Bronchial epithelial cell (primary cell): Measurements from ENCODE around the gene CAMKK2. TPM values are rescaled to one million over a fixed set of nuclear protein-coding genes. Genes with fewer than 3 reads are reported as not detected.
A peak's percentile ranks its signal among the peaks of the same experiment; 100 is the strongest.
"Not testable (repeated sequence)": the region's sequence is repeated elsewhere in the genome, so short reads cannot be mapped to it uniquely, and the experiment has no call there.

Experiments used
- DNase-seq: peaks from one replicate; pipeline ENCODE4 v3.0.0-alpha.2; 2010; ENCODE audit warnings: low read depth
- FAIRE-seq: peaks from 2 replicates; lab custom pipeline; 2011; peaks lifted over from hg19 to GRCh38; lab: Jason Lieb, UNC
- H3K27me3 ChIP-seq: 2 replicates; pipeline ENCODE4 v1.5.1; 2011; ENCODE audit warnings: low read length; ENCODE audit not compliant: control insufficient read depth, insufficient read depth
- H3K36me3 ChIP-seq: 2 replicates; pipeline ENCODE4 v1.5.1; 2011; ENCODE audit warnings: low read length; ENCODE audit not compliant: control insufficient read depth, insufficient read depth
- H3K4me3 ChIP-seq: 2 replicates; pipeline ENCODE4 v1.5.1; 2011; ENCODE audit warnings: mild to moderate bottlenecking, low read depth, low read length, control low read depth
- CTCF ChIP-seq: IDR thresholded peaks from 2 replicates; pipeline ENCODE4 v1.5.1; 2011; ENCODE audit warnings: mild to moderate bottlenecking, moderate library complexity, low read length, control low read depth, inconsistent platforms; ENCODE audit not compliant: insufficient read depth, severe bottlenecking
- total RNA-seq: library from RNA; depleted of rRNA; stranded (reverse); fragments of >200 nt; gene quantifications from 2 replicates; pipeline ENCODE4 v1.2.1, GENCODE V29; 2014

The CAMKK2 gene
- total RNA-seq, 1 donor from 2014 or later: 11.1 TPM

GRCh38 chr12:121212875-121213274 is 83.6 kb downstream of the CAMKK2 start:
- Histone ChIP-seq H3K36me3 (no peaks in the 10 kb centered on the region), H3K4me3 (no peak overlapping the region), H3K27me3 (no peaks in the 10 kb centered on the region)
- FAIRE-seq: no peak
- DNase-seq: no peak
- no peak for TF ChIP-seq CTCF

DNA sequence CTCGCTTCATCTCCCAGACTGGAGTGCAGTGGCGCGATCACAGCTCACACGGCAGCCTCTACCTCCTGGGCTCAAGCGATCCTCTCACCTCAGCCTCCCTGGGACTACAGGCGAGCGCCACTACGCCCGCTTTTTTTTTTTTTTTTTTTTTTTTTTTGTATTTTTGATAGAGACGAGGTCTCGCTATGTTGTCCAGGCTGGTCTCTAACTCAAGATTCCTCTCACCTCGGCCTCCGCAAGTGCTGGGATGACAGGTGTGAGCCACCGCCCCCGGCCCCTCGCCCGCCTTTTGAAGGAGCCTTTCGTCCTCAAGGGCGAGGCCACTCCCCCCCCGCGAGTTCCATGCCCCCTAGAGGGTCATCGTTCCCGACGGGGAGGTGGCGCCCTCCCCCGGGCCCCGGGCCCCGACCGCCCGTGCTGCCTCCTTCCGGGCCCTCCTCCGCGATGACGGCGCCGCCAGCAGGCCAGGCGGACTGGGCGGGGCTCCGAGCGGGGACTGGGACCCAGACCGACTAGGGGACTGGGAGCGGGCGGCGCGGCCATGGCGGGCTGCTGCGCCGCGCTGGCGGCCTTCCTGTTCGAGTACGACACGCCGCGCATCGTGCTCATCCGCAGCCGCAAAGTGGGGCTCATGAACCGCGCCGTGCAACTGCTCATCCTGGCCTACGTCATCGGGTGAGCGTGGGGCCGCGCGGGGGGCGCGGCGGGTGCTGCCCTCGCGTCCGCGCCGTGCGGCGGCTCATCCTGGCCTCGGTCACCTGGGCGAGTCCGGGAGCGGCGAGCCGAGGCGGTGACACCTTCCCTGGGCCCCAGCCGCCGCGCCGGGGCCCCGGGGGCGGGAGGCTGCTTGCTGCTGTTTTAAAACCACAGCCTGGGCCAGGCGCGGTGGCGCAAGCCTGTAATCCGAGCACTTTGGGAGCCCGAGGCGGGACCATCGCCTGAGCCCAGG is 86.6 kb downstream of the CAMKK2 start, which contains the start of gene P2RX4:
Gene P2RX4 (plus strand): TSS at position 506 of the 949 bp plus-strand sequence. CDS start 36 bp downstream, at position 542.
- no peaks in the 10 kb centered on the region for H3K27me3 ChIP-seq
- FAIRE-seq: no peak

DNA sequence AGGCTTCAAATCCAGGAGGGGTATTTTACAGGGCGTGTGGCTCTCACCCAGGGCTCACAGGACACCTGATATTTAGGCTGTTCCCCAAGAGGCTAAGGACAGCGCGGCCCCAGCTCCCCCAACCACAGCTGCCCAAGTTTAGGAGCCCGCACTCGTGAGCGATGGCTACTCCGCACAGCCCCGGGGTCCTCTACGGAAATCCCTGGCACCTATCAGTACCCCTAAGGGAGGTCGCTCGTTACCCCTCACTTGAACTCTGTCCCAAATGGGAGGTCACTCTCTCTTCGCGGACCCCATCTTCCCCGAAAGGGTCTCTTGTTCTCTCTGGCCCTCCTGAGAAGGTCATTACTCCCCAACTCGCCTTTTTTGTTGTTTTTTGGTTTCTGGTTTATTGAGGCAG is 87.3 kb downstream of the CAMKK2 start:
- FAIRE-seq: no peak

More for the DNA sequence above, 86.6 kb downstream of the CAMKK2 start, which contains the start of gene P2RX4:
- DNase-seq: peak; percentile 20
- H3K36me3 ChIP-seq: no peaks in the 10 kb centered on the region
- H3K4me3 ChIP-seq: peak within 1 kb of the TSS; percentile 61
- TF ChIP-seq CTCF: peak; percentile 27

GRCh38 chr12:121208571-121208970 is 87.9 kb downstream of the CAMKK2 start:
- H3K27me3 ChIP-seq, H3K36me3 ChIP-seq, FAIRE-seq: not testable (repeated sequence)

More for the DNA sequence above, 87.3 kb downstream of the CAMKK2 start:
- H3K4me3 ChIP-seq: no peak overlapping the region
- no peaks in the 10 kb centered on the region for H3K36me3 ChIP-seq
- no peak for DNase-seq
- TF ChIP-seq CTCF: no peak
- no peaks in the 10 kb centered on the region for H3K27me3 ChIP-seq

DNA sequence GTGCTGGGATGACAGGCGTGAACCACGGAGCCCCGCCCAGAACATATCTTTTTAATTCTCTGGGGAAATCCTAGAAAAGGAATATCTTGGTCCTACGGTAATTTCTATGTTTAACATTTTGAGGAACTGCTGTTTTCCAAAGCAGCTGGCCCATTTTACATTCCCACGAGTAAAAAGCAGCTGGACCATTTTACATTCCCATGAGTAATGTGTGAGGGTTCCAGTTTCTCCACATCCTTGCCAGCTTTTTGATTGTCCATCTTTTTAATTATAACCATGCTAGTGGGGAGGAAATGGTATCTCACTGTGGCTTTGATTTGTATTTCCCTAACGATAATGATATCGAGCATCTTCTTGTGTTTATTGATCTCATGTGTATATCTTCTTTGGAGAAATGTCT is 91.0 kb downstream of the CAMKK2 start:
- TF ChIP-seq CTCF: no peak
- FAIRE-seq (no peak), DNase-seq (no peak)
- Histone ChIP-seq H3K4me3 (no peak overlapping the region), H3K27me3 (no peaks in the 10 kb centered on the region), H3K36me3 (no peaks in the 10 kb centered on the region)

More at GRCh38 chr12:121208571-121208970, 87.9 kb downstream of the CAMKK2 start:
- H3K4me3 ChIP-seq, DNase-seq: not testable (repeated sequence)

- no peak for TF ChIP-seq CTCF
- FAIRE-seq: no peak
- no peak overlapping the region for H3K4me3 ChIP-seq
- H3K27me3 ChIP-seq: no peaks in the 10 kb centered on the region
- DNase-seq: no peak
- H3K36me3 ChIP-seq: no peaks in the 10 kb centered on the region
Observed at GRCh38 chr12:121203482-121203881, 93.0 kb downstream of the CAMKK2 start.
